Measurements from ENCODE around the gene FAM120A. TPM values are rescaled to one million over a fixed set of nuclear protein-coding genes. Genes with fewer than 3 reads are reported as not detected.
A peak's percentile ranks its signal among the peaks of the same experiment; 100 is the strongest.

FAM120A gene
- total RNA-seq, 2 donors from 2014 or later: 87.1 to 151 TPM

DNA sequence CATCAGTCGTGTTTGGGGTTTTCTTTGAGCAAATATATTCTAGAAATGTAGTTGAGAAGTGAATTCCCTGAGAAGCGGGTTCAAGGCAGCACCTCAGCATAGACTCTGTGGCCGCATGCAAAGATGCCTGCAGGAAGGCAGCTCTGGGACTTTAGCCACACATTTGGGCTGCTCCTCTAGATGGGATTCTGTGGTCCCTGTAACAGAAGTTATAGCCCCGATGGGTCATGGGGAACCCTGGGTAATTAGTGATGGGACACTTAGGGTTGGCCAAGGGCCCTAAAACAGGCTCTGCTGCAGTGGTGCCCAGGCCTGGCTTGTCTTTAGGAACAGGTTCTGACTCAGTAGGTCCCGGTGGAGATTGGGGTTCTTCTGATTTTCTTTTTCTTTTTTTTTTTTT, 161.7 kb downstream of the FAM120A start:
- ATAC-seq (replicated peaks): no peak
- H3K27ac Mint-ChIP-seq: peak overlapping the region; percentile 63
- H3K9me3 Mint-ChIP-seq: peaks cover 13% of the 10 kb centered on the region
- H3K4me3 Mint-ChIP-seq: peak overlapping the region; percentile 3
- H3K27me3 Mint-ChIP-seq: no peaks in the 10 kb centered on the region
- peaks cover 8% of the 10 kb centered on the region for H3K36me3 Mint-ChIP-seq (ENCODE audit: low read depth)
- H3K4me1 Mint-ChIP-seq: peaks cover 16% of the 10 kb centered on the region

DNA sequence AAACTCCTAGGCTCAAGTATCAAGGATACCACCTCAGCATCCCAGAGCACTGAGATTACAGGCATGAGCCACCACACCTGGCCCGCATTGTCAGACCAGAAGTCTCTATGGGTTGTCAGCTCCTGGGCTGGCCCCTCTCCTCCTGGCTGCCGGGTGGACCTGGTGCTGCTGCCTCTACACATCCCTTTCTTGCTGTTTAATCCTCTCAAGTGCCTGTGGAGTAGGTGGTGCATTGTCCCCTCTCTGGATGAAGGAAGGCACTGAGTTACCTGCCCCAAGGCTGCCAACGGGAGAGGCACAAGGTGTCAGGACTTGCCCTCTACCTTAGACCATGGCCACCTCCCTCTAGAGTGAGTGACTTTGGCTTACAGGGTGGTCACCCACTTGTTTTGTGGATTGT, 162.3 kb downstream of the FAM120A start:
- no peak for ATAC-seq (replicated peaks)
- no peak overlapping the region for H3K27ac Mint-ChIP-seq
- H3K4me1 Mint-ChIP-seq: peaks cover 16% of the 10 kb centered on the region
- no peaks in the 10 kb centered on the region for H3K27me3 Mint-ChIP-seq
- H3K4me3 Mint-ChIP-seq: no peak overlapping the region
- H3K36me3 Mint-ChIP-seq (ENCODE audit: low read depth): peaks cover 8% of the 10 kb centered on the region
- H3K9me3 Mint-ChIP-seq: peaks cover 13% of the 10 kb centered on the region

DNA sequence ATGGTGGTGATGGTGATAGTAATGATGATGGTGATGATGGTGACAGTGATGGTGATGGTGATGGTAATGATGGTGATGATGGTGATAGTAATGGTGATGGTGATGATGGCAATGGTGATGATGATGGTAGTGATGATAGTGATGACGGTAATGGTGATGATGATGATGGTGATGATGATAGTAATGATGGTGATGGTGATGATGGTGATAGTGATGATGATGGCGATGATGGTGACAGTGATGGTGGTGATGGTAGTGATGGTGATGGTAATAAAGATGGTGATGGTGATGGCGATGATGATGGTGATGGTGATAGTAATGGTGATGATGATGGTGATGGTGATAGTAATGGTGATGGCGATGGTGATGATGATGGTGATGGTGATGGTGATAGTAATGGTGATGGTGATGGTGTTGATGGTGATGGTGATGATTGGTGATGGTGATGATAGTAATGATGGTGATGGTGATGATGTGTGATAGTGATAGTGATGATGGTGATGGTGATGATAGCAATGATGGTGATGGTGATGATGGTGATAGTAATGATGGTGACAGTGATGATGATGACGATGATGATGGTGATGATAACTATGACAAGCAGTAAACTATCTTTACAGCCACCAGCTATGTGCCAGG, 163.5 kb downstream of the FAM120A start:
- Mint-ChIP-seq H3K9me3 (peaks cover 5% of the 10 kb centered on the region), H3K36me3 (ENCODE audit: low read depth) (peaks cover 6% of the 10 kb centered on the region), H3K4me3 (no peak overlapping the region), H3K27me3 (no peaks in the 10 kb centered on the region), H3K27ac (no peak overlapping the region), H3K4me1 (peaks cover 15% of the 10 kb centered on the region)
- ATAC-seq (replicated peaks): no peak

Other genes with a start within 250 kb of the FAM120A start
- gene FAM120AOS, start 1.9 kb downstream of the FAM120A start, total RNA-seq: 10 to 100 TPM; 30.2 to 40.8 TPM
- 10 to 100 TPM; 11.9 to 15.1 TPM for gene PHF2, start 124.9 kb downstream of the FAM120A start, total RNA-seq

Data from activated T-helper 17 cell treated with anti-CD3 and anti-CD28 coated beads, Interleukin-2, amount 50 U/mL, for 72 hours (primary cell).